HCT116 (cell line): ENCODE data around the gene ELOVL5. TPM values are rescaled to one million over a fixed set of nuclear protein-coding genes. Genes with fewer than 3 reads are reported as not detected.

Experiments used
- ATAC-seq: fragments of 200-7000 bp; cut with Tn5 transposase; 2 replicates; pipeline ENCODE4 v1.9.1; 2020; ENCODE audit warnings: mild to moderate bottlenecking, moderate library complexity
- BruUV-seq: library from RNA; stranded (reverse); fragments of 400-500 nt; replicated peaks from 2 replicates; lab custom pipeline; 2021; lab: Mats Ljungman, UMichigan
- CTCF ChIA-PET: fragments of 300-600 bp; sonication (Branson Sonifier 250); formaldehyde crosslinking; loops from one replicate; lab custom pipeline; 2021; ENCODE audit warnings: antibody characterized with exemption; lab: Charles Lee
- POLR2A ChIA-PET: fragments of 300-600, 350-600 bp; sonication (Branson Sonifier 250); formaldehyde crosslinking; loops from one replicate; lab custom pipeline; 2021; ENCODE audit warnings: antibody characterized with exemption; lab: Charles Lee
- RAD21 ChIA-PET, 2 experiments: fragments of 300-600 bp; sonication (Branson Sonifier 250); formaldehyde crosslinking; loops; one replicate each; lab custom pipeline; 2023; ENCODE audit warnings: low total read pairs in 2 of 2; ENCODE audit not compliant: uncharacterized antibody in 2 of 2, unreplicated experiment in 2 of 2, low non-redundant PET in 1 of 2; lab: Charles Lee
- DNase-seq: peaks from one replicate; pipeline ENCODE4 v3.0.0-alpha.2; 2010; ENCODE audit warnings: low read depth, low spot score
- H2AFZ ChIP-seq: fragments of 200-600 bp; shearing (Covaris generic), sonication (generic); 2 replicates; pipeline ENCODE4 v1.6.1; 2017; ENCODE audit warnings: low read depth, mixed run types, mixed read lengths, antibody characterized with exemption, low read length; ENCODE audit not compliant: poor library complexity, severe bottlenecking
- H3K27ac ChIP-seq: 2 replicates; pipeline ENCODE4 v1.5.1; 2012; ENCODE audit warnings: low read depth, low read length
- H3K27me3 ChIP-seq: fragments of 200-600 bp; sonication (generic); 2 replicates; pipeline ENCODE4 v1.6.1; 2016; ENCODE audit warnings: mixed run types, low read length, mixed read lengths; ENCODE audit not compliant: insufficient read depth
- H3K36me3 ChIP-seq, 2 experiments: fragments of 200-500 bp in 1 of 2; fragments of 200-600 bp in 1 of 2; sonication (Bioruptor generic) in 1 of 2; sonication (generic) in 1 of 2; 2 replicates each; pipeline versions ENCODE4 v1.5.1 to v1.6.1; 2014 to 2016; ENCODE audit warnings: low read length in 2 of 2, inconsistent platforms in 1 of 2, mixed read lengths in 1 of 2, mixed run types in 1 of 2; ENCODE audit not compliant: insufficient read depth in 2 of 2, control insufficient read depth in 1 of 2
- H3K4me1 ChIP-seq, 2 experiments: fragments of 200-600 bp in 1 of 2; sonication (generic) in 1 of 2; 2 replicates each; pipeline versions ENCODE4 v1.5.1 to v1.6.1; 2012 to 2017; ENCODE audit warnings: low read length in 2 of 2, inconsistent platforms in 1 of 2, mild to moderate bottlenecking in 1 of 2, mixed read lengths in 1 of 2, mixed run types in 1 of 2, moderate library complexity in 1 of 2; ENCODE audit not compliant: insufficient read depth in 2 of 2, control insufficient read depth in 1 of 2
- H3K4me2 ChIP-seq: fragments of 200-600 bp; sonication (generic); 2 replicates; pipeline ENCODE4 v1.6.1; 2017; ENCODE audit warnings: mixed run types, low read length, mixed read lengths
- H3K4me3 ChIP-seq, 2 experiments: fragments of 200-600 bp in 1 of 2; sonication (generic) in 1 of 2; replicated peaks in 1 of 2; 2 replicates each; pipeline ENCODE4 v1.5.1; 2011 to 2016; ENCODE audit warnings: low read length in 2 of 2, control low read depth in 1 of 2, low read depth in 1 of 2, mild to moderate bottlenecking in 1 of 2, mixed read lengths in 1 of 2, mixed run types in 1 of 2
- H3K79me2 ChIP-seq: fragments of 200-600 bp; sonication (generic); 2 replicates; pipeline ENCODE4 v1.6.1; 2017; ENCODE audit warnings: mild to moderate bottlenecking, mixed run types, low read length, moderate library complexity, mixed read lengths; ENCODE audit not compliant: insufficient read depth
- H3K9ac ChIP-seq: fragments of 200-600 bp; sonication (generic); 2 replicates; pipeline ENCODE4 v1.6.1; 2016; ENCODE audit warnings: low read length, mixed read lengths
- H3K9me2 ChIP-seq: fragments of 200-600 bp; sonication (generic), shearing (Covaris generic); 2 replicates; pipeline ENCODE4 v1.6.1; 2017; ENCODE audit warnings: mixed run types, mild to moderate bottlenecking, moderate library complexity; ENCODE audit not compliant: insufficient read depth
- H3K9me3 ChIP-seq, 2 experiments: fragments of 200-500 bp in 1 of 2; fragments of 200-600 bp in 1 of 2; sonication (Bioruptor generic) in 1 of 2; sonication (generic) in 1 of 2; 2 replicates each; pipeline ENCODE4 v1.6.1; 2014 to 2017; ENCODE audit warnings: low read length in 2 of 2, mixed read lengths in 2 of 2, inconsistent platforms in 1 of 2, low read depth in 1 of 2, mild to moderate bottlenecking in 1 of 2, mixed run types in 1 of 2, moderate library complexity in 1 of 2; ENCODE audit not compliant: control insufficient read depth in 1 of 2, insufficient read depth in 1 of 2
- H4K20me1 ChIP-seq: fragments of 200-600 bp; sonication (generic), shearing (Covaris generic); 2 replicates; pipeline ENCODE4 v1.6.1; 2017; ENCODE audit warnings: mixed run types, mild to moderate bottlenecking, moderate library complexity; ENCODE audit not compliant: insufficient read depth
- ATF3 ChIP-seq: IDR thresholded peaks from 2 replicates; pipeline ENCODE4 v1.6.1; 2012
- CBX3 ChIP-seq: IDR thresholded peaks from 2 replicates; pipeline ENCODE4 v1.6.1; 2012; ENCODE audit warnings: low read depth
- CTCF ChIP-seq, 3 experiments: fragments of 200-600 bp in 1 of 3; sonication (generic) in 1 of 3; IDR thresholded peaks in 2 of 3; conservative IDR thresholded peaks in 1 of 3; 2 replicates each; pipeline ENCODE4 v1.5.1; 2012 to 2017; ENCODE audit warnings: low read depth in 2 of 3, low read length in 2 of 3, antibody characterized with exemption in 1 of 3, borderline replicate concordance in 1 of 3, control low read depth in 1 of 3, mild to moderate bottlenecking in 1 of 3, mixed read lengths in 1 of 3, mixed run types in 1 of 3, moderate library complexity in 1 of 3; ENCODE audit not compliant: insufficient read depth in 1 of 3
- FOSL1 ChIP-seq: IDR thresholded peaks from 2 replicates; pipeline ENCODE4 v1.6.1; 2012; ENCODE audit warnings: low read depth
- JUND ChIP-seq: IDR thresholded peaks from 2 replicates; pipeline ENCODE4 v1.6.1; 2012
- POLR2A ChIP-seq: IDR thresholded peaks from 2 replicates; pipeline ENCODE4 v1.7.0; 2011; ENCODE audit warnings: borderline replicate concordance; ENCODE audit not compliant: insufficient read depth, insufficient read length; ENCODE audit errors: extremely low read depth
- POLR2AphosphoS5 ChIP-seq: IDR thresholded peaks from 2 replicates; pipeline ENCODE4 v1.6.1; 2011; ENCODE audit warnings: mild to moderate bottlenecking, low read depth, low read length, moderate library complexity
- RAD21 ChIP-seq: IDR thresholded peaks from 2 replicates; pipeline ENCODE4 v1.6.1; 2012; ENCODE audit warnings: low read depth, mild to moderate bottlenecking
- REST ChIP-seq: IDR thresholded peaks from 2 replicates; pipeline ENCODE4 v1.6.1; 2012; ENCODE audit warnings: low read depth
- SIN3A ChIP-seq: IDR thresholded peaks from 2 replicates; pipeline ENCODE4 v1.6.1; 2012; ENCODE audit warnings: low read depth
- SRF ChIP-seq: IDR thresholded peaks from 2 replicates; pipeline ENCODE4 v1.6.1; 2012; ENCODE audit warnings: low read depth
- YY1 ChIP-seq: IDR thresholded peaks from 2 replicates; pipeline ENCODE4 v1.6.1; 2011; ENCODE audit warnings: low read length, low read depth, moderate library complexity, mild to moderate bottlenecking; ENCODE audit not compliant: insufficient replicate concordance; ENCODE audit errors: extremely low read depth
- ZBTB33 ChIP-seq: IDR thresholded peaks from 2 replicates; pipeline ENCODE4 v1.6.1; 2011; ENCODE audit warnings: mild to moderate bottlenecking, low read length, moderate library complexity; ENCODE audit not compliant: insufficient replicate concordance; ENCODE audit errors: extremely low read depth
- intact Hi-C: fragments of 100-400 bp; cut with micrococcal nuclease; formaldehyde crosslinking; loops from 2 replicates; pipeline ENCODE4 v1.10.0; 2022
- total RNA-seq: library from RNA; stranded (reverse); gene quantifications from one replicate; pipeline ENCODE4 v1.2.1, GENCODE V29; 2021; ENCODE audit not compliant: unreplicated experiment

The ELOVL5 gene
- total RNA-seq, 1 experiment from 2014 or later, result 85.3 TPM

GRCh38 chr6:53244399-53244931 is 104.3 kb downstream of the ELOVL5 start:
- no peak overlapping the region for H2AFZ ChIP-seq
- H3K36me3 ChIP-seq, result no peaks in the 10 kb centered on the region
- H3K9ac ChIP-seq, result no peak overlapping the region
- H3K9me2 ChIP-seq, result no peaks in the 10 kb centered on the region
- TF ChIP-seq REST, result no peak
- TF ChIP-seq, all 23 proteins: peak for 0
- ChIA-PET RAD21 (interaction anchor here in 1 of 2 experiments (0.6 kb wide), 1 partner anchor 197 kb away, joined by 5 read pairs; no protein-coding TSS in a partner anchor), CTCF (no interaction called here), POLR2A (no interaction called here)
- Histone ChIP-seq H3K4me2 (no peak overlapping the region), H3K27me3 (no peaks in the 10 kb centered on the region), H3K27ac (no peak overlapping the region), H3K4me3 (no peak overlapping the region), H4K20me1 (no peaks in the 10 kb centered on the region), H3K79me2 (no peaks in the 10 kb centered on the region), H3K4me1 (no peaks in the 10 kb centered on the region), H3K9me3 (no peaks in the 10 kb centered on the region)
- no peak for DNase-seq
- intact Hi-C loops, result no loop called here
- ATAC-seq, result no peak
- no TSS peak for BruUV-seq

- no peak overlapping the region for H3K9ac ChIP-seq
- intact Hi-C loops, result no loop called here
- H4K20me1 ChIP-seq, result no peaks in the 10 kb centered on the region
- no peak for ATAC-seq
- no peak for DNase-seq
- CTCF ChIA-PET, result no interaction called here
- no peak overlapping the region for H3K4me2 ChIP-seq
- POLR2A ChIA-PET, result no interaction called here
- H3K79me2 ChIP-seq, result no peaks in the 10 kb centered on the region
- no peak overlapping the region for H3K27ac ChIP-seq
- no peaks in the 10 kb centered on the region for H3K4me1 ChIP-seq
- H3K9me2 ChIP-seq, result no peaks in the 10 kb centered on the region
- no peaks in the 10 kb centered on the region for H3K36me3 ChIP-seq
- H3K9me3 ChIP-seq, result no peaks in the 10 kb centered on the region
- H3K4me3 ChIP-seq, result no peak overlapping the region
- no peaks in the 10 kb centered on the region for H3K27me3 ChIP-seq
- RAD21 ChIA-PET, result no interaction called here
- BruUV-seq, result no TSS peak
- H2AFZ ChIP-seq, result no peak overlapping the region
- no peak for TF ChIP-seq ZBTB33
- no peak for TF ChIP-seq YY1
- no peak for TF ChIP-seq FOSL1
- TF ChIP-seq CBX3, result no peak
- no peak for TF ChIP-seq SRF
- TF ChIP-seq POLR2A, result no peak
- no peak for TF ChIP-seq CTCF (IDR thresholded peaks at IDR 0.05 in 2 of 3, conservative IDR thresholded peaks at IDR 0.05 in 1 of 3; ENCODE audit: borderline replicate concordance in 1 of 3, insufficient read depth in 1 of 3, low read depth in 2 of 3, low read length in 2 of 3)
- no peak for TF ChIP-seq RAD21
- TF ChIP-seq JUND, result no peak
- no peak for TF ChIP-seq SIN3A
- TF ChIP-seq ATF3, result no peak
- TF ChIP-seq POLR2AphosphoS5, result no peak
Measured at GRCh38 chr6:53241938-53242337, 106.8 kb downstream of the ELOVL5 start.
